GM23338 (cell line): ENCODE measurements around the gene CACNB1.

ENCODE experiments used
- CREB1 ChIP-seq: fragments of 250-450 bp; sonication (Bioruptor Pico); IDR thresholded peaks from 2 replicates; pipeline ENCODE4 v1.5.0; 2020; ENCODE audit warnings: low read depth, mild to moderate bottlenecking, moderate library complexity
- CTCF ChIP-seq, 2 experiments: fragments of 200-600 bp in 1 of 2; sonication (generic) in 1 of 2; conservative IDR thresholded peaks; 2 replicates each; pipeline versions ENCODE4 v1.5.1 to v1.6.1; 2016 to 2017; ENCODE audit warnings: antibody characterized with exemption in 2 of 2, low read depth in 2 of 2, mild to moderate bottlenecking in 2 of 2, moderate library complexity in 1 of 2
- EZH2 ChIP-seq: fragments of 200-600 bp; sonication (generic); IDR thresholded peaks from one replicate; pipeline ENCODE4 v1.8.0; 2017; ENCODE audit warnings: antibody characterized with exemption, mild to moderate bottlenecking, low read depth; ENCODE audit not compliant: unreplicated experiment
- EZH2phosphoT487 ChIP-seq: fragments of 200-600 bp; sonication (generic); IDR thresholded peaks from one replicate; pipeline ENCODE4 v1.8.1; 2018; ENCODE audit warnings: antibody characterized with exemption; ENCODE audit not compliant: unreplicated experiment
- JUNB ChIP-seq: IDR thresholded peaks from one replicate; pipeline ENCODE4 v1.6.1; 2016; ENCODE audit warnings: antibody characterized with exemption; ENCODE audit not compliant: unreplicated experiment
- POLR2AphosphoS5 ChIP-seq: IDR thresholded peaks from 2 replicates; pipeline ENCODE4 v1.6.1; 2016; ENCODE audit warnings: antibody characterized with exemption, low read depth
- REST ChIP-seq: IDR thresholded peaks from one replicate; pipeline ENCODE4 v1.6.1; 2018; ENCODE audit warnings: antibody characterized with exemption; ENCODE audit not compliant: unreplicated experiment
- STAT1 ChIP-seq: IDR thresholded peaks from one replicate; pipeline ENCODE4 v1.6.1; 2016; ENCODE audit warnings: antibody characterized with exemption; ENCODE audit not compliant: unreplicated experiment
- ZNF114 ChIP-seq: fragments of 250-450 bp; sonication (Bioruptor Pico); IDR thresholded peaks from 2 replicates; pipeline ENCODE4 v1.5.0; 2020; ENCODE audit warnings: mild to moderate bottlenecking, moderate library complexity
- ZNF331 ChIP-seq: fragments of 250-450 bp; sonication (Bioruptor Pico); IDR thresholded peaks from 2 replicates; pipeline ENCODE4 v1.5.0; 2020; ENCODE audit warnings: low read depth, mild to moderate bottlenecking, moderate library complexity

GRCh38 chr17:39200957-39201510 lies 3.6 kb upstream of the CACNB1 start:
- TF ChIP-seq CTCF (conservative IDR thresholded peaks at IDR 0.05; ENCODE audit: low read depth in 2 of 2) (no peak), JUNB (no peak), EZH2 (no peak), EZH2phosphoT487 (no peak), POLR2AphosphoS5 (no peak), REST (no peak), CREB1 (CRISPR knock-in tag) (no peak), ZNF114 (CRISPR knock-in tag) (no peak), ZNF331 (CRISPR knock-in tag) (no peak), STAT1 (no peak)
